IMR-90 (cell line): ENCODE data around the gene IKZF4. TPM values are rescaled to one million over a fixed set of nuclear protein-coding genes. Genes with fewer than 3 reads are reported as not detected.

ENCODE experiments used
- ATAC-seq: fragments of 200-7000 bp; cut with Tn5 transposase; 2 replicates; pipeline ENCODE4 v1.9.1; 2020; ENCODE audit warnings: low read depth, mild to moderate bottlenecking, moderate library complexity
- BruUV-seq: library from RNA; stranded (reverse); fragments of 400-500 nt; replicated peaks from 2 replicates; lab custom pipeline; 2021; lab: Mats Ljungman, UMichigan
- CTCF ChIA-PET: fragments of 300-600 bp; formaldehyde crosslinking; extraction: SDS; loops from one replicate; lab custom pipeline; 2021; ENCODE audit warnings: antibody characterized with exemption; lab: Yijun Ruan, JAX
- POLR2A ChIA-PET: fragments of 300-600 bp; sonication (Branson Sonifier 250); formaldehyde crosslinking; loops from one replicate; lab custom pipeline; 2022; ENCODE audit warnings: antibody characterized with exemption; ENCODE audit not compliant: unreplicated experiment; lab: Charles Lee
- DNase-seq: peaks from one replicate; pipeline ENCODE4 v3.0.0; 2013
- H2AFZ ChIP-seq: replicated peaks from 2 replicates; pipeline ENCODE3; 2013; ENCODE audit warnings: low read length, mild to moderate bottlenecking; ENCODE audit not compliant: poor library complexity
- H2AK5ac ChIP-seq: 2 replicates; pipeline ENCODE4 v1.6.1; 2013; ENCODE audit warnings: low read depth, low read length, inconsistent platforms
- H2AK9ac ChIP-seq: replicated peaks from 2 replicates; pipeline ENCODE3; 2013; ENCODE audit warnings: mild to moderate bottlenecking, low read depth, low read length, moderate library complexity; ENCODE audit not compliant: poor library complexity
- H2BK120ac ChIP-seq: 2 replicates; pipeline ENCODE4 v1.6.1; 2013; ENCODE audit warnings: low read depth, low read length, inconsistent platforms
- H2BK15ac ChIP-seq: 3 replicates; pipeline ENCODE4 v1.6.1; 2013; ENCODE audit warnings: low read depth, low read length, inconsistent platforms
- H2BK20ac ChIP-seq: 2 replicates; pipeline ENCODE4 v1.6.1; 2013; ENCODE audit warnings: low read depth, mild to moderate bottlenecking, inconsistent platforms, low read length, moderate library complexity
- H2BK5ac ChIP-seq: 2 replicates; pipeline ENCODE4 v1.6.1; 2013; ENCODE audit warnings: mild to moderate bottlenecking, low read depth, low read length, inconsistent platforms; ENCODE audit not compliant: poor library complexity, severe bottlenecking
- H3K14ac ChIP-seq: replicated peaks from 2 replicates; pipeline ENCODE4 v1.6.1; 2013; ENCODE audit warnings: low read depth, low read length, inconsistent platforms
- H3K18ac ChIP-seq: 2 replicates; pipeline ENCODE4 v1.6.1; 2013; ENCODE audit warnings: low read depth, low read length, control low read depth
- H3K23ac ChIP-seq: 2 replicates; pipeline ENCODE4 v1.6.1; 2013; ENCODE audit warnings: low read depth, low read length, inconsistent platforms
- H3K27ac ChIP-seq: 2 replicates; pipeline ENCODE4 v1.5.1; 2013; ENCODE audit warnings: mild to moderate bottlenecking, control low read depth, low read length; ENCODE audit not compliant: insufficient read depth
- H3K27me3 ChIP-seq: 2 replicates; pipeline ENCODE4 v1.6.1; 2013; ENCODE audit warnings: low read length; ENCODE audit not compliant: control insufficient read depth, insufficient read depth
- H3K36me3 ChIP-seq: 2 replicates; pipeline ENCODE4 v1.6.1; 2013; ENCODE audit warnings: low read length, mixed read lengths; ENCODE audit not compliant: control insufficient read depth, insufficient read depth
- H3K4ac ChIP-seq: 2 replicates; pipeline ENCODE4 v1.6.1; 2013; ENCODE audit warnings: low read depth, low read length, inconsistent platforms
- H3K4me1 ChIP-seq: 2 replicates; pipeline ENCODE4 v1.6.1; 2013; ENCODE audit warnings: low read length, mixed read lengths; ENCODE audit not compliant: control insufficient read depth, insufficient read depth
- H3K4me2 ChIP-seq: 2 replicates; pipeline ENCODE4 v1.6.1; 2013; ENCODE audit warnings: low read depth, mild to moderate bottlenecking, control low read depth, low read length, moderate library complexity
- H3K4me3 ChIP-seq: 2 replicates; pipeline ENCODE4 v1.5.1; 2013; ENCODE audit warnings: low read depth, mild to moderate bottlenecking, control low read depth, low read length, moderate library complexity; ENCODE audit not compliant: insufficient read depth
- H3K56ac ChIP-seq: 2 replicates; pipeline ENCODE4 v1.6.1; 2013; ENCODE audit warnings: low read length, inconsistent platforms; ENCODE audit not compliant: insufficient read depth; ENCODE audit errors: extremely low read depth
- H3K79me1 ChIP-seq, 2 experiments: 2 replicates each; pipeline ENCODE4 v1.6.1; 2013; ENCODE audit warnings: low read length in 2 of 2, inconsistent platforms in 1 of 2, low read depth in 1 of 2
- H3K9ac ChIP-seq: 2 replicates; pipeline ENCODE4 v1.6.1; 2013; ENCODE audit warnings: low read depth, low read length, control low read depth
- H3K9me1 ChIP-seq: 2 replicates; pipeline ENCODE4 v1.6.1; 2013; ENCODE audit warnings: low read length, inconsistent platforms; ENCODE audit not compliant: insufficient read depth
- H3K9me3 ChIP-seq: 2 replicates; pipeline ENCODE4 v1.6.1; 2013; ENCODE audit warnings: low read length; ENCODE audit not compliant: control insufficient read depth, insufficient read depth
- H4K20me1 ChIP-seq: 2 replicates; pipeline ENCODE4 v1.6.1; 2013; ENCODE audit warnings: low read length, inconsistent platforms; ENCODE audit not compliant: insufficient read depth
- H4K5ac ChIP-seq: 2 replicates; pipeline ENCODE4 v1.6.1; 2013; ENCODE audit warnings: mild to moderate bottlenecking, low read depth, low read length, control low read depth
- H4K8ac ChIP-seq, 2 experiments: 2 replicates each; pipeline ENCODE4 v1.6.1; 2013; ENCODE audit warnings: low read depth in 2 of 2, low read length in 2 of 2, control low read depth in 1 of 2, inconsistent platforms in 1 of 2
- H4K91ac ChIP-seq: 2 replicates; pipeline ENCODE4 v1.6.1; 2013; ENCODE audit warnings: low read depth, low read length, inconsistent platforms; ENCODE audit not compliant: insufficient read depth
- BHLHE40 ChIP-seq: fragments of 150-350 bp; IDR thresholded peaks from 2 replicates; pipeline ENCODE4 v1.6.1; 2016; ENCODE audit warnings: mild to moderate bottlenecking, low read depth, low read length
- FOS ChIP-seq: fragments of 150-350 bp; IDR thresholded peaks from 2 replicates; pipeline ENCODE4 v1.6.1; 2016; ENCODE audit warnings: low read depth, low read length
- RFX5 ChIP-seq: IDR thresholded peaks from 2 replicates; pipeline ENCODE4 v1.8.0; 2012; ENCODE audit warnings: low read depth, mild to moderate bottlenecking, low read length, moderate library complexity
- WGBS, 2 experiments: methylation state at CpG; one replicate each; pipeline versions ENCODE4 v1.1.5 to v1.1.7; 2013; ENCODE audit warnings: missing lambda C conversion rate in 2 of 2; ENCODE audit not compliant: insufficient read length in 1 of 2; ENCODE audit errors: extremely low coverage in 2 of 2; 5-methylcytosine and 5-hydroxymethylcytosine counted together
- dilution Hi-C: fragments of 300-500 bp; cut with HindIII; formaldehyde crosslinking; loops from one replicate; pipeline ENCODE4 v1.14.3; 2018; ENCODE audit warnings: low sequenced_read_pairs; ENCODE audit not compliant: unreplicated experiment
- in situ Hi-C: fragments of 300-500 bp; cut with MboI; formaldehyde crosslinking; loops from 3 replicates; pipeline ENCODE4 v1.14.3; 2019; ENCODE audit warnings: low sequenced_read_pairs, inconsistent platforms, mixed read lengths
- intact Hi-C: fragments of 100-400 bp; cut with micrococcal nuclease; formaldehyde crosslinking; loops from 2 replicates; pipeline ENCODE4 v1.10.0; 2022
- polyA plus RNA-seq, 3 experiments: library from polyadenylated mRNA; depleted of rRNA; stranded (reverse); fragments of >200 nt; gene quantifications; 2 replicates each; pipeline ENCODE4 v1.2.3, GENCODE V29; 2012; ENCODE audit warnings: low replicate concordance in 1 of 3
- total RNA-seq: library from RNA; depleted of rRNA; stranded (reverse); fragments of >200 nt; gene quantifications from 2 replicates; pipeline ENCODE4 v1.2.3, GENCODE V29; 2012
- TF ChIP-seq, protein P1 (sequence below): fragments of 150-350 bp; IDR thresholded peaks from 2 replicates; pipeline ENCODE4 v1.6.1; 2016; ENCODE audit warnings: low read depth, mild to moderate bottlenecking, low read length, moderate library complexity, borderline replicate concordance

Gene IKZF4
- total and polyA plus RNA-seq, 2 of the 4 experiments (the other 2 are of a cell fraction) = 1.8 to 7.1 TPM

DNA sequence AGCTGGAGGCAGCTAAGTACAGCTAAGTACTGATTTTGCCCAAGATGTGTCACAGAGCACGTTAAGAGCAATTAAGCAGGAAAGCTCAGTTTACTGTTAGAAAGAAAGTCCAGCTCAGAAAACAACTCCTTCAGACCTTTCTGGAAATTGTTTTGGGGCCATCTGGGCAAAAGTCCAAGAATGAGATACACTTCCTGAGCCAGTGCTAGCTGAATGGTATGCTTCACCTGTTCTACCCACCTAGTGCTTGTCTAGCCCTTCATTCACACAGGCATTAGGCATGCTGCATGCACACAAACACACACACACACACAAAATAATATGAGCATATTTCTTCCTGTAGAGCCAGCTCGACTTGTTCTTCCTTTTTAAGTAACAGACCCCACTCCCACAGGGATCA is 6.6 kb upstream of the IKZF4 start:
- Histone ChIP-seq H2AK9ac (no peak overlapping the region), H3K9ac (no peak overlapping the region), H3K79me1 (no peaks in the 10 kb centered on the region), H3K23ac (no peak overlapping the region), H3K4me2 (no peak overlapping the region), H4K8ac (no peak overlapping the region), H3K9me1 (peaks cover 3% of the 10 kb centered on the region; the same call in 1 of the 2 replicates), H3K9me3 (no peaks in the 10 kb centered on the region), H2AK5ac (no peak overlapping the region), H2AFZ (no peak overlapping the region), H4K20me1 (no peaks in the 10 kb centered on the region), H3K18ac (no peak overlapping the region), H3K36me3 (no peaks in the 10 kb centered on the region; the same call in 1 of the 2 replicates), H2BK120ac (no peak overlapping the region), H2BK20ac (no peak overlapping the region), H4K5ac (no peak overlapping the region), H4K91ac (no peak overlapping the region), H3K4me3 (no peak overlapping the region), H2BK15ac (no peak overlapping the region), H3K4me1 (no peaks in the 10 kb centered on the region), H3K56ac (no peak overlapping the region), H3K4ac (no peak overlapping the region), H3K27ac (no peak overlapping the region), H3K27me3 (no peaks in the 10 kb centered on the region), H3K14ac (no peak overlapping the region), H2BK5ac (no peak overlapping the region)
- TF ChIP-seq RFX5 (no peak), BHLHE40 (no peak), FOS (no peak)
- TF ChIP-seq, protein P1, sequence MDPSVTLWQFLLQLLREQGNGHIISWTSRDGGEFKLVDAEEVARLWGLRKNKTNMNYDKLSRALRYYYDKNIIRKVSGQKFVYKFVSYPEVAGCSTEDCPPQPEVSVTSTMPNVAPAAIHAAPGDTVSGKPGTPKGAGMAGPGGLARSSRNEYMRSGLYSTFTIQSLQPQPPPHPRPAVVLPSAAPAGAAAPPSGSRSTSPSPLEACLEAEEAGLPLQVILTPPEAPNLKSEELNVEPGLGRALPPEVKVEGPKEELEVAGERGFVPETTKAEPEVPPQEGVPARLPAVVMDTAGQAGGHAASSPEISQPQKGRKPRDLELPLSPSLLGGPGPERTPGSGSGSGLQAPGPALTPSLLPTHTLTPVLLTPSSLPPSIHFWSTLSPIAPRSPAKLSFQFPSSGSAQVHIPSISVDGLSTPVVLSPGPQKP = no peak
- in situ Hi-C loops = no loop called here
- WGBS, 2 experiments = no CpG with 5 or more reads among the region's 2 CpGs
- no peak for DNase-seq
- BruUV-seq = no TSS peak
- dilution Hi-C loops = no loop called here
- ChIA-PET POLR2A (interaction anchor here (0.6 kb wide), 1 partner anchor 12 kb away, joined by 6 read pairs; no protein-coding TSS in a partner anchor), CTCF (no interaction called here)
- intact Hi-C loops = no loop called here
- ATAC-seq = no peak
